Keratinocyte (primary cell): ENCODE data around the gene DYNC1I1.

Experiments used
- EZH2 ChIP-seq: IDR thresholded peaks from one replicate; pipeline ENCODE4 v1.6.1; 2012; ENCODE audit warnings: inconsistent platforms, mild to moderate bottlenecking, low read length, moderate library complexity
- TF ChIP-seq, protein P1 (sequence below), 3 experiments: IDR thresholded peaks in 1 of 3; conservative IDR thresholded peaks in 1 of 3; optimal IDR thresholded peaks in 1 of 3; 2 replicates in 2 of 3; 3 replicates in 1 of 3; pipeline versions ENCODE3 to v1.5.1; 2011; ENCODE audit warnings: low read length in 3 of 3, mild to moderate bottlenecking in 3 of 3, moderate library complexity in 2 of 3, control low read depth in 1 of 3, inconsistent platforms in 1 of 3; ENCODE audit not compliant: insufficient read depth in 2 of 3; ENCODE audit errors: extremely low read depth in 1 of 3

DNA sequence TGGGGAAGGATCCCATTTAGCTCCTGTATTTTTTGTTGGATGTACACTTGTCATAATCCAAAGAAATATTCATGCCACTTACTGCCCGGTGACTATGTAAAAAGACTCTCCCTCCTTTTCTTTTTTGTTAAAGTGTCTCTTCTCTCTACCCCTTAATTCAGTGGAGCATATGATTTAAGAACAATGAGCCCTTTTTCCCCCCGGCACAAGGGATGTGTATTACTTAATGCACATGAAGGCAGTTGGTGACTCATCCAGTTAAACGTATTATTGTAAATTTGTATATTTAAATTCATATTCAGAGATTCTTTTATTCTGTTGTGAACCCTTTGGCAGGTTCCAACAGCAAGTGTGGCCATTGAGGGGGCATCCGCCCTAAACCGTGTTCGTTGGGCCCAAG, 307.7 kb downstream of the DYNC1I1 start:
- TF ChIP-seq EZH2: no peak
- TF ChIP-seq, protein P1, sequence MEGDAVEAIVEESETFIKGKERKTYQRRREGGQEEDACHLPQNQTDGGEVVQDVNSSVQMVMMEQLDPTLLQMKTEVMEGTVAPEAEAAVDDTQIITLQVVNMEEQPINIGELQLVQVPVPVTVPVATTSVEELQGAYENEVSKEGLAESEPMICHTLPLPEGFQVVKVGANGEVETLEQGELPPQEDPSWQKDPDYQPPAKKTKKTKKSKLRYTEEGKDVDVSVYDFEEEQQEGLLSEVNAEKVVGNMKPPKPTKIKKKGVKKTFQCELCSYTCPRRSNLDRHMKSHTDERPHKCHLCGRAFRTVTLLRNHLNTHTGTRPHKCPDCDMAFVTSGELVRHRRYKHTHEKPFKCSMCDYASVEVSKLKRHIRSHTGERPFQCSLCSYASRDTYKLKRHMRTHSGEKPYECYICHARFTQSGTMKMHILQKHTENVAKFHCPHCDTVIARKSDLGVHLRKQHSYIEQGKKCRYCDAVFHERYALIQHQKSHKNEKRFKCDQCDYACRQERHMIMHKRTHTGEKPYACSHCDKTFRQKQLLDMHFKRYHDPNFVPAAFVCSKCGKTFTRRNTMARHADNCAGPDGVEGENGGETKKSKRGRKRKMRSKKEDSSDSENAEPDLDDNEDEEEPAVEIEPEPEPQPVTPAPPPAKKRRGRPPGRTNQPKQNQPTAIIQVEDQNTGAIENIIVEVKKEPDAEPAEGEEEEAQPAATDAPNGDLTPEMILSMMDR (optimal IDR thresholded peaks at IDR 0.05 in 1 of 3, IDR thresholded peaks at IDR 0.05 in 1 of 3, conservative IDR thresholded peaks at IDR 0.05 in 1 of 3; ENCODE audit: extremely low read depth in 1 of 3, insufficient read depth in 2 of 3, low read length in 3 of 3): no peak
